Endodermal cell (in vitro differentiated cells): ENCODE data around the gene DNAH8. TPM values are rescaled to one million over a fixed set of nuclear protein-coding genes. Genes with fewer than 3 reads are reported as not detected.

ENCODE experiments used
- DNase-seq: peaks from one replicate; pipeline ENCODE4 v3.0.0-alpha.2; 2017
- H3K27ac ChIP-seq: 2 replicates; pipeline ENCODE4 v1.5.1; 2013; ENCODE audit warnings: mild to moderate bottlenecking, low read depth, low read length, moderate library complexity
- H3K27me3 ChIP-seq: 2 replicates; pipeline ENCODE4 v1.6.1; 2013; ENCODE audit warnings: mild to moderate bottlenecking, low read length, moderate library complexity; ENCODE audit not compliant: insufficient read depth, control insufficient read depth, poor library complexity, severe bottlenecking
- H3K36me3 ChIP-seq: 2 replicates; pipeline ENCODE4 v1.7.0; 2013; ENCODE audit warnings: mild to moderate bottlenecking, low read length, moderate library complexity; ENCODE audit not compliant: control insufficient read depth, insufficient read depth
- H3K4me1 ChIP-seq: one replicate; pipeline ENCODE4 v1.7.0; 2013; ENCODE audit warnings: low read length; ENCODE audit not compliant: control insufficient read depth, insufficient read depth
- H3K4me3 ChIP-seq: 2 replicates; pipeline ENCODE4 v1.5.1; 2013; ENCODE audit warnings: mild to moderate bottlenecking, low read length, moderate library complexity
- H3K9ac ChIP-seq: 2 replicates; pipeline ENCODE4 v1.6.1; 2013; ENCODE audit warnings: mild to moderate bottlenecking, low read length, moderate library complexity; ENCODE audit not compliant: poor library complexity, severe bottlenecking; ENCODE audit errors: extremely low read depth
- H3K9me3 ChIP-seq: 2 replicates; pipeline ENCODE4 v1.6.1; 2013; ENCODE audit warnings: mild to moderate bottlenecking, low read length, moderate library complexity; ENCODE audit not compliant: control insufficient read depth
- H3K27ac Mint-ChIP-seq: 2 replicates; pipeline ENCODE4 v1.8.0; 2020; ENCODE audit warnings: mixed read lengths
- H3K27me3 Mint-ChIP-seq: 2 replicates; pipeline ENCODE4 v1.8.0; 2021; ENCODE audit warnings: mild to moderate bottlenecking, mixed read lengths; ENCODE audit not compliant: insufficient read depth
- H3K36me3 Mint-ChIP-seq: 2 replicates; pipeline ENCODE4 v1.8.0; 2020; ENCODE audit warnings: low read depth, mixed read lengths
- H3K4me1 Mint-ChIP-seq: 2 replicates; pipeline ENCODE4 v1.8.0; 2020; ENCODE audit warnings: mixed read lengths
- H3K4me3 Mint-ChIP-seq: 2 replicates; pipeline ENCODE4 v1.8.0; 2020; ENCODE audit warnings: mild to moderate bottlenecking, moderate library complexity, mixed read lengths
- H3K9me3 Mint-ChIP-seq: 2 replicates; pipeline ENCODE4 v1.8.0; 2020; ENCODE audit warnings: mild to moderate bottlenecking, mixed read lengths
- CTCF ChIP-seq: fragments of 200-600 bp; sonication (generic); conservative IDR thresholded peaks from 2 replicates; pipeline ENCODE4 v1.5.0; 2021; ENCODE audit warnings: antibody characterized with exemption, mild to moderate bottlenecking
- WGBS, 2 experiments: methylation state at CpG; one replicate each; pipeline versions ENCODE4 v1.1.5 to v1.1.7; 2013; ENCODE audit warnings: missing lambda C conversion rate in 2 of 2, mixed read lengths in 1 of 2; ENCODE audit not compliant: insufficient coverage in 1 of 2, insufficient read length in 1 of 2; 5-methylcytosine and 5-hydroxymethylcytosine counted together
- long read RNA-seq, 4 experiments: library from polyadenylated mRNA in 2 of 4; library from RNA in 1 of 4; library from capped mRNA in 1 of 4; stranded (forward) in 3 of 4; unstranded in 1 of 4; transcript quantifications; one replicate each; pipeline ENCODE4 v2.0.0, GENCODE V29; 2020 to 2021; ENCODE audit warnings: inconsistent platforms in 1 of 4
- polyA plus RNA-seq, 2 experiments: library from polyadenylated mRNA; stranded (reverse); fragments of 50-300 nt; gene quantifications; one replicate each; pipeline ENCODE4 v1.2.3, GENCODE V29; 2013
- total RNA-seq, 2 donors: library from RNA; stranded (reverse); fragmentation: NEBNext Ultra II Directional in 1 of 2; extraction: Animal tissue kit (Norgen Biotek cat#: 25700) in 1 of 2; gene quantifications; 2 replicates in 1 of 2; 3 replicates in 1 of 2; pipeline ENCODE4 v1.2.1, GENCODE V29; 2021

Gene DNAH8
- not detected for total RNA-seq
- 0.04 TPM for polyA plus RNA-seq (2013, experiment 1 of 2)
- not detected for polyA plus RNA-seq (2013, experiment 2 of 2)
- long read RNA-seq, experiment 1: 0 reads
- long read RNA-seq, experiment 2: 0 reads
- long read RNA-seq, experiment 3, partial matches to known transcripts: 2 of 2 reads
- long read RNA-seq, experiment 3, other reads (novel, unspliced or antisense): 0 of 2 reads
- long read RNA-seq, experiment 4: 0 reads

GRCh38 chr6:38715016-38715689 is at the start of gene DNAH8:
Gene DNAH8, plus strand, starts transcription at chr6:38715311. Its CDS starts 7,499 bp downstream, at chr6:38722810.
- WGBS, 2 experiments: 14 to 20% methylated on average over 16 to 44 of the region's 44 CpGs
- Histone ChIP-seq H3K4me1 (no peaks in the 10 kb centered on the region), H3K9me3 (peaks cover 13% of the 10 kb centered on the region), H3K4me3 (peak within 1 kb of the TSS; percentile 65), H3K27me3 (peaks cover 41% of the 10 kb centered on the region), H3K36me3 (no peaks in the 10 kb centered on the region), H3K9ac (no peak within 1 kb of the TSS), H3K27ac (no peak within 1 kb of the TSS)
- no peak within 1 kb of the TSS for H3K4me3 Mint-ChIP-seq
- no peak within 1 kb of the TSS for H3K27ac Mint-ChIP-seq
- peaks cover 20% of the 10 kb centered on the region for H3K27me3 Mint-ChIP-seq
- no peak for TF ChIP-seq CTCF
- H3K9me3 Mint-ChIP-seq: peaks cover 13% of the 10 kb centered on the region
- peaks cover under 1% of the 10 kb centered on the region for H3K36me3 Mint-ChIP-seq
- DNase-seq: no peak
- H3K4me1 Mint-ChIP-seq: peaks cover 2% of the 10 kb centered on the region

GRCh38 chr6:38671885-38672467 is 43.1 kb upstream of the DNAH8 start:
- TF ChIP-seq CTCF: peak; percentile 88
- 0 to 3% methylated on average over 1 to 2 of the region's 2 CpGs for WGBS, 2 experiments
- Histone ChIP-seq H3K27me3 (no peaks in the 10 kb centered on the region), H3K9me3 (peaks cover 10% of the 10 kb centered on the region), H3K4me1 (no peaks in the 10 kb centered on the region), H3K27ac (no peak overlapping the region), H3K4me3 (no peak overlapping the region), H3K36me3 (peaks cover 29% of the 10 kb centered on the region), H3K9ac (no peak overlapping the region)
- peak; percentile 67 for DNase-seq
- H3K4me1 Mint-ChIP-seq: peaks cover 2% of the 10 kb centered on the region
- peaks cover 7% of the 10 kb centered on the region for H3K9me3 Mint-ChIP-seq
- no peak overlapping the region for H3K4me3 Mint-ChIP-seq
- H3K27me3 Mint-ChIP-seq: no peaks in the 10 kb centered on the region
- peaks cover 33% of the 10 kb centered on the region for H3K36me3 Mint-ChIP-seq
- no peak overlapping the region for H3K27ac Mint-ChIP-seq

- peaks cover 10% of the 10 kb centered on the region for H3K9me3 ChIP-seq
- no peak for TF ChIP-seq CTCF
- Mint-ChIP-seq H3K4me3 (no peak overlapping the region), H3K27me3 (no peaks in the 10 kb centered on the region), H3K9me3 (peaks cover 2% of the 10 kb centered on the region), H3K27ac (no peak overlapping the region), H3K36me3 (peaks cover 43% of the 10 kb centered on the region), H3K4me1 (peaks cover 2% of the 10 kb centered on the region)
- H3K27ac ChIP-seq: no peak overlapping the region
- WGBS, 2 experiments: 72 to 78% methylated on average over 5 to 9 of the region's 9 CpGs
- peak; percentile 61 for DNase-seq
- H3K27me3 ChIP-seq: no peaks in the 10 kb centered on the region
- H3K9ac ChIP-seq: no peak overlapping the region
- no peaks in the 10 kb centered on the region for H3K4me1 ChIP-seq
- H3K4me3 ChIP-seq: no peak overlapping the region
- H3K36me3 ChIP-seq: peaks cover 43% of the 10 kb centered on the region
Measured at GRCh38 chr6:38673397-38674165, 41.5 kb upstream of the DNAH8 start.
